ENCODE measurements around the gene APH1B. TPM values are rescaled to one million over a fixed set of nuclear protein-coding genes. Genes with fewer than 3 reads are reported as not detected.

The APH1B gene
- total RNA-seq, 1 experiment from 2014 or later: 20.9 TPM

GRCh38 chr15:63295341-63295740 is 17.9 kb downstream of the APH1B start:
- H3K4me1 ChIP-seq (ENCODE audit: insufficient read depth, low read length): no peaks in the 10 kb centered on the region
- H3K79me2 ChIP-seq (ENCODE audit: insufficient read depth, low read length): no peaks in the 10 kb centered on the region
- H3K4me2 ChIP-seq (ENCODE audit: insufficient read depth, insufficient read length, low read length): no peak overlapping the region
- no peak overlapping the region for H2AFZ ChIP-seq (ENCODE audit: low read length)
- H3K27me3 ChIP-seq (ENCODE audit: insufficient read depth, low read length): no peaks in the 10 kb centered on the region
- H2BK15ac ChIP-seq (ENCODE audit: low read depth, low read length): no peak overlapping the region
- H4K20me1 ChIP-seq (ENCODE audit: control insufficient read depth, insufficient read depth, insufficient read length): no peaks in the 10 kb centered on the region
- no peak overlapping the region for H3K4me3 Mint-ChIP-seq
- H3K23ac ChIP-seq (ENCODE audit: insufficient read length, low read depth, low read length): no peak overlapping the region
- no peak overlapping the region for H3K14ac ChIP-seq (ENCODE audit: insufficient read depth, low read length)
- no peak overlapping the region for H3T11ph ChIP-seq (ENCODE audit: low read length)
- no peak overlapping the region for H3K27ac Mint-ChIP-seq
- no peak overlapping the region for H2BK5ac ChIP-seq (ENCODE audit: insufficient read length, low read length)
- no peaks in the 10 kb centered on the region for H3K9me3 Mint-ChIP-seq
- no peak overlapping the region for H3K4ac ChIP-seq (ENCODE audit: low read depth, low read length)
- H3K36me3 Mint-ChIP-seq (ENCODE audit: insufficient read depth in 1 of 3, low read depth in 3 of 3): peaks cover 0 to 13% (median 7%) of the 10 kb centered on the region in 3 experiments; a peak in 4 of 7 replicates
- no peak for DNase-seq
- H4K5ac ChIP-seq (ENCODE audit: insufficient read length, low read depth, low read length): no peak overlapping the region
- H2BK120ac ChIP-seq (ENCODE audit: low read depth, low read length, poor library complexity, severe bottlenecking): no peak overlapping the region
- H4K8ac ChIP-seq (replicated peaks; ENCODE audit: insufficient read length, low read depth, low read length): no peak overlapping the region
- TF ChIP-seq CTCF (conservative IDR thresholded peaks at IDR 0.05): no peak
- H3K79me1 ChIP-seq (ENCODE audit: insufficient read depth, low read depth, low read length, poor library complexity, severe bottlenecking): no peaks in the 10 kb centered on the region
- no peaks in the 10 kb centered on the region for H3K27me3 Mint-ChIP-seq (ENCODE audit: low read depth)
- no peaks in the 10 kb centered on the region for H3K23me2 ChIP-seq (ENCODE audit: insufficient read length, low read depth, low read length, poor library complexity, severe bottlenecking)
- H3K4me1 Mint-ChIP-seq: peaks cover 4 to 8% of the 10 kb centered on the region in 2 experiments; a peak in 3 of 4 replicates
- no peak overlapping the region for H2AK5ac ChIP-seq (ENCODE audit: insufficient read length, low read length)
- H2BK12ac ChIP-seq (ENCODE audit: insufficient read length, low read depth, low read length): no peak overlapping the region
- H3K9me3 ChIP-seq (ENCODE audit: control insufficient read depth, low read depth, low read length): no peaks in the 10 kb centered on the region
- H3K56ac ChIP-seq (ENCODE audit: insufficient read length, low read depth, low read length): no peak overlapping the region
- no peak overlapping the region for H2BK20ac ChIP-seq (ENCODE audit: low read depth, low read length, poor library complexity, severe bottlenecking)
- H3K27ac ChIP-seq (ENCODE audit: insufficient read length, low read depth, low read length): no peak overlapping the region
- no peak overlapping the region for H3K18ac ChIP-seq (ENCODE audit: insufficient read length, low read depth, low read length)
- no peak overlapping the region for H4K91ac ChIP-seq (ENCODE audit: insufficient read length, low read depth, low read length)
- no peak overlapping the region for H3K9ac ChIP-seq (ENCODE audit: extremely low read depth, insufficient read length, low read length)
